ENCODE measurements around the gene MYO18B. TPM values are rescaled to one million over a fixed set of nuclear protein-coding genes. Genes with fewer than 3 reads are reported as not detected.

MYO18B gene
- total RNA-seq, 6 experiments from 2014 or later: 0.04 to 0.56 (median 0.07) TPM; not detected in 1

DNA sequence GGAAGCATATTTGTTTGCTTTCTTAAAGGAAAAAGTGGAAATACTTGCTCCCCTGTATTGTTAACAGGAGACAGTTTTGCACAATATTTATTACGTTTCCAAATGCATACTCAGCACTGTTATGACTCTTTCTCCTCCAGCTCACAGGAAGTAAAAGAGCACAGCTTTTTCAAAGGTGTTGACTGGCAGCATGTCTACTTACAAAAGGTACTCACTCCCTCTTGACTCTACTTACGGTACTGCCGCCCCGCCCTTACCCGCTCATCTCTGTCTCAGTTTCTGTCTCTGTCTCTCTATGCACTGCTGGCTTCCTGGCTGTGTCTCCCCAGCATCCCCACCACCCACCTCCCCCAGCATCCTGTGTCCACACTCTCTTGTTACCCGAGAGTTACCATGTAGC lies 32.2 kb upstream of the MYO18B start:
- 79% methylated on average over 6 of the region's 6 CpGs for WGBS (ENCODE audit: insufficient coverage, low coverage, low lambda C conversion rate, missing lambda C conversion rate)
- Histone ChIP-seq H3K36me3 (no peaks in the 10 kb centered on the region), H3K27ac (no peak overlapping the region), H3K27me3 (no peaks in the 10 kb centered on the region), H3K9me3 (no peaks in the 10 kb centered on the region), H3K4me1 (no peaks in the 10 kb centered on the region), H3K4me3 (no peak overlapping the region)
- no peak for TF ChIP-seq POLR2A (IDR thresholded peaks at IDR 0.05)
- TF ChIP-seq, protein P1, sequence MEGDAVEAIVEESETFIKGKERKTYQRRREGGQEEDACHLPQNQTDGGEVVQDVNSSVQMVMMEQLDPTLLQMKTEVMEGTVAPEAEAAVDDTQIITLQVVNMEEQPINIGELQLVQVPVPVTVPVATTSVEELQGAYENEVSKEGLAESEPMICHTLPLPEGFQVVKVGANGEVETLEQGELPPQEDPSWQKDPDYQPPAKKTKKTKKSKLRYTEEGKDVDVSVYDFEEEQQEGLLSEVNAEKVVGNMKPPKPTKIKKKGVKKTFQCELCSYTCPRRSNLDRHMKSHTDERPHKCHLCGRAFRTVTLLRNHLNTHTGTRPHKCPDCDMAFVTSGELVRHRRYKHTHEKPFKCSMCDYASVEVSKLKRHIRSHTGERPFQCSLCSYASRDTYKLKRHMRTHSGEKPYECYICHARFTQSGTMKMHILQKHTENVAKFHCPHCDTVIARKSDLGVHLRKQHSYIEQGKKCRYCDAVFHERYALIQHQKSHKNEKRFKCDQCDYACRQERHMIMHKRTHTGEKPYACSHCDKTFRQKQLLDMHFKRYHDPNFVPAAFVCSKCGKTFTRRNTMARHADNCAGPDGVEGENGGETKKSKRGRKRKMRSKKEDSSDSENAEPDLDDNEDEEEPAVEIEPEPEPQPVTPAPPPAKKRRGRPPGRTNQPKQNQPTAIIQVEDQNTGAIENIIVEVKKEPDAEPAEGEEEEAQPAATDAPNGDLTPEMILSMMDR (IDR thresholded peaks at IDR 0.05): no peak
- intact Hi-C loops (cut with DNase I): loop anchor here in 1 of 2 donors (10.0 kb wide), 1 partner anchor 245 kb away; no protein-coding TSS in a partner anchor
- no peak for DNase-seq
- no peak for ATAC-seq

DNA sequence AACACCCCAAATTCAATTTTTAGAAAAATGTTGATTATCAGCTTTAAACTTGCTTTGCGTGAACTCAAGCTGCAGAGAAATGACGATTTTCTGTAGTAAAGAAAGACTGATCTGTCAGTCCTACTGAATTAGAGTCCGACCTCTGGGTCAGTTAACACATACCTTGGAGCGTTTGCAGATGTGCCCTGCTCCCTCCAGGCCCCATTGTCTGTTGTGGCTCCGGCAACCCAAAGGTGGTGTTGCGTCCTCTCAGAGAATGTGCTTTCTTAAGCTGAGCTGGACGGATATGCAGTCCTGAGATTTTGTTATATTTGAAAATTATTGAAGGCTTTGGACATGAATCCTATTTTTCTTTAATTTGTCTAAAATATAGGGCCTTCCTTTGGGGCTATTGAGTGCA lies 31.5 kb upstream of the MYO18B start:
- Histone ChIP-seq H3K27me3 (no peaks in the 10 kb centered on the region), H3K4me3 (no peak overlapping the region), H3K36me3 (no peaks in the 10 kb centered on the region), H3K27ac (no peak overlapping the region), H3K4me1 (no peaks in the 10 kb centered on the region), H3K9me3 (no peaks in the 10 kb centered on the region)
- TF ChIP-seq POLR2A (IDR thresholded peaks at IDR 0.05): no peak
- TF ChIP-seq, protein P1 (IDR thresholded peaks at IDR 0.05): no peak
- no peak for DNase-seq
- no peak for ATAC-seq
- 85% methylated on average over 7 of the region's 7 CpGs for WGBS (ENCODE audit: insufficient coverage, low coverage, low lambda C conversion rate, missing lambda C conversion rate)
- intact Hi-C loops (cut with DNase I): no loop called here

DNA sequence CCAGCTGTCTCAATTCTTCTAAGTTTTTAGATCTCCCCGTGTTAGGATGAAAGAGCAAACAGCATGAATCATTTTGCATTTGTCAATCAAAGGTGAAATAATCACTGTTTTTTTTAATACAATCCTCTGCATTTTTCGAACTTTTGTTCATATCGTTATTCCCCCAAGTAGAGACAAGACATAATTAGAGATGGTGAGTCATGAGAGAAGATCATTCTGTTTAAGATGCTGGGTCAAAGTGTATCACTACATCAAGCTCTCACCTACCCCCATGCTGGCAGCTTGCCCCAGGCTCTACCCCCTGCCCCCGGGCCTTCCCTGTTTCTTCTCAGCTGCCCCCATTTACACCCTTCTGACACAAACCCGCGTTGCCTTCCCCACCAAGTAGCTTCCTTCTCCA lies 30.5 kb upstream of the MYO18B start:
- no peak for ATAC-seq
- Histone ChIP-seq H3K27ac (no peak overlapping the region), H3K4me3 (no peak overlapping the region), H3K36me3 (no peaks in the 10 kb centered on the region), H3K27me3 (no peaks in the 10 kb centered on the region), H3K9me3 (no peaks in the 10 kb centered on the region), H3K4me1 (no peaks in the 10 kb centered on the region)
- intact Hi-C loops (cut with DNase I): no loop called here
- no peak for TF ChIP-seq POLR2A (IDR thresholded peaks at IDR 0.05)
- TF ChIP-seq, protein P1 (IDR thresholded peaks at IDR 0.05): no peak
- DNase-seq: no peak
- 75% methylated on average over 6 of the region's 6 CpGs for WGBS (ENCODE audit: insufficient coverage, low coverage, low lambda C conversion rate, missing lambda C conversion rate)

DNA sequence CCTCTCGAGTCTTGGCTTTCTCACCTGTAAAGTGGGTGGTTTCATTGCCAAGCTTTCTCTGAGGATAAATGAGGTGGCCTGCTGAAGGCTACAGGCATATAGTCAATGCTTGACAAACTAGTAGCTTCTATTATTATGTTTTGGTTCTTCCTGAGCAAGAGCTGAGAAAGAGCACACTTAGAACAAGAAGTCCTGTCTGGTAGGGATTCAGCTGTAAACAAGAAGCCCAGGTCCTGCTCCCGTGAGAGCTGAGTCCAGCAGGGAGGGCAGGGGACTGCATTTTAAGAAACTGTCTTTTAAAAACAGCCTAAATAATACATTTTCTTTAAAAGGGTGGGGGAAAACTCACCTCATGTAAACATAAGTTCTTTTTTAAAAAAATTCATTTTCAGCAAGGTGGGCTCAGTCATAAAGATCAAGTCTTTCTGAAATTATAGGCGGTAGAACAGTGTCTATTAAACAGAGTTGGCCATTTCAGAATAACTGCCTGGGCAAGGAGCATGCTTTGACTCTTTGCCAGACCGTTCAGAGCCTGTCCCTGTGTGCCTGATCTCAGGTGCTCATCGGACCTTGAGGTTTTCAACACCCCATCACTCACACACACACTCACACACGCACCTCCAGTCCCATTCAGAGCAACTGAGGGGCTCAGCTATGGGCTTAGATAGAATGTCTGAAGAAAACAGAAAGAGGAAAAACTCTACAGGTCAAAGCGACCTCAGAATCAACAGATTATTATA lies 29.2 kb upstream of the MYO18B start:
- Histone ChIP-seq H3K27me3 (no peaks in the 10 kb centered on the region), H3K9me3 (no peaks in the 10 kb centered on the region), H3K4me1 (no peaks in the 10 kb centered on the region), H3K4me3 (no peak overlapping the region), H3K36me3 (no peaks in the 10 kb centered on the region), H3K27ac (no peak overlapping the region)
- no peak for TF ChIP-seq POLR2A (IDR thresholded peaks at IDR 0.05)
- TF ChIP-seq, protein P1 (IDR thresholded peaks at IDR 0.05): no peak
- ATAC-seq: no peak
- intact Hi-C loops (cut with DNase I): no loop called here
- 85% methylated on average over 7 of the region's 7 CpGs for WGBS (ENCODE audit: insufficient coverage, low coverage, low lambda C conversion rate, missing lambda C conversion rate)
- no peak for DNase-seq

All from right lobe of liver (tissue), 6 donors.